NCI-H1105 treated with DMSO at 0.1 percent for 48 hours (cell line): ENCODE data around the gene SLC35F3.
A peak's percentile ranks its signal among the peaks of the same experiment; 100 is the strongest.
"Not testable (repeated sequence)": the region's sequence is repeated elsewhere in the genome, so short reads cannot be mapped to it uniquely, and the experiment has no call there.

Experiments
- DNase-seq: peaks from one replicate; lab custom pipeline; 2025; lab: John Stamatoyannopoulos, UW

The SLC35F3 gene

DNA sequence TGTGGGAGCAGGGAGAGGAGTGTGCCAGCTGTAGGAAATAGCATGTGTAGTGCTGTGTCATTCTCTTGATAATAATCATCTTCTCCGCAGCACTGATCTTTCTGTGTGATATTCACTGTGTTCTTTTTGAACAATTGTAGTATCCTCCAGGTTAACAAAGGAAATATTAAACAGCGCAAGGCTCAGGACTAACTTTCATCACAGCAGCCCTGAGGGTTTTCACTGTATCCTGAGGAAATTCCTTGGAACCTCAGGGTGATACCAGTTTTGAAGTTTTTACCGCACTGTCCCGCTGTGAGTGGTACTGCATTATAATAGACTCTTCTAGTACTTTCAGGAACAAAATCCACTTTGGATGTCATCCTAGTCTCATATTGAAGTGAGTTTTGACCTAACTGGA, 240.4 kb downstream of the SLC35F3 start:
- no peak for DNase-seq

DNA sequence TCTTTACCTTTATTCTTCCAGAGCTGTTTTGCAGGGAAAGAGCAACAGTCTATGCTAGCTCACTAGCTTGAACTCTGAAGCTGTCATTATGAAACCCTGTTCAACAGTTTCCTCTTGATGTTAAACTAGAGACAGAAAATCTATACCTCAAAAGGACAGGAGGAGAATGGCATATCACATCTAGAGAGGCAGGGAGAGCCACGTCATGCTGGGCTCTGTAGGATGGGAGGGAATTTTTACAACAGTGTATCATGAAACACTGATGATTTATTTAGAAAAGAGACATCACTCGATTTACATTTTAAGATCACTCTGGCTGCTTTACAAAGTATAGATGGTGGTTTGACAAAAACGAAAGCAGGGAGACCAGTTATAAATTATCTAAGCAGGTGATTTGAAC, 243.9 kb downstream of the SLC35F3 start:
- DNase-seq = no peak

DNA sequence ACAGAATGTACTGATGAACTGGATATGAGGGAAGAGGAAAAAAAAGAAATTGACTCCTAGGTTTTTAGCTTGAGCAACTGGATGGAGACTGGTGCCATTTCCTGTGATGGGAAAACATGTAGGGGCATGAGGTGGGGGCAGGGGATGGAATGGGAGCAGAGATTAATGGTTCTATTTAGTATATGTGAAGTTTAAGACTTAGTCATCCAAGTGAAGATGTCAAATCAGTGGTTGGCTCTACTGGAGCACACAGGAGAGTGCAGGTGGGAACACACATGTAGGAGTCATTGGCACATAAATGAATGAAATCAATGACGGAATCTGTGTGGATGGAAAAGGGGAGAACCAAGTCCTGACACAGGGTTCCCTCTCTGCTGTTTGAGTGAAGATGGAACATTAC, 244.3 kb downstream of the SLC35F3 start:
- DNase-seq = no peak

DNA sequence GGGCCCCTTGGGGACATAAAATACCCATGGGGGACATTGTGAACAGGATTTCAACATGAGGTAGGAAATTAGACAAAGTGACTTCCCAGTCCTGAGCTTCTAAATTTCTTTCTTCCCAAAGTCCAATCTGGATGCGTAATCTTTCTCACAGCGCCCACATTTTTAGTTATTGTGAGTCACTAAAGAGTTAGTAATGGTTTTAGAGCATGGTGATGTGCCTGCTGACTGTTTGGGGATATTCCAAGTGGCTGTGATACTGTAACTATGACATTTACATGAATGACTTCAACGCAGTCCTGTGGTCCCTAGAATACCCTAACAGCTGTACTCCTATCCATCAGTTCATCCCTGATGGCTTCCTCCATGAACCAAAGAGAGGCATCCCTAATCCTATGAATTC, 244.7 kb downstream of the SLC35F3 start:
- DNase-seq = no peak

DNA sequence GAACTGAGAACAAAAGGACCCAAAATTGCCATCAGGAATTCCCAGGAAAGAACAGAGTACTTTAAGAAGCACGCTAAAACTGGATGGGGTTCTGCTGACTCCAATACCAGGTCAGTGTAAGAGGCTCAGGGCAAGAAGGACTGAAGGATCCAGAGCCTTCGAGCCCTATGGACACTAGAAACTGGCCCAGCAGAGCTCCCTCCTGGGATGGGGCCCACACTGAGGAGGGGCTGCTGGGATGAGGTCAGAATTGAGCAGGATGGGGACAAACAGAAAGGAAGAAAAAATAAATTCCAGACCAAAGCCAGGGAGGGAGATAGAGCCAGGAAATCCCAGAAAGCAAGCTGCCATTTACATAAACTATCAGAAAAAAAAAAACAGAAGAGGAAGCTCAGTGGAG, 246.4 kb downstream of the SLC35F3 start:
- no peak for DNase-seq

DNA sequence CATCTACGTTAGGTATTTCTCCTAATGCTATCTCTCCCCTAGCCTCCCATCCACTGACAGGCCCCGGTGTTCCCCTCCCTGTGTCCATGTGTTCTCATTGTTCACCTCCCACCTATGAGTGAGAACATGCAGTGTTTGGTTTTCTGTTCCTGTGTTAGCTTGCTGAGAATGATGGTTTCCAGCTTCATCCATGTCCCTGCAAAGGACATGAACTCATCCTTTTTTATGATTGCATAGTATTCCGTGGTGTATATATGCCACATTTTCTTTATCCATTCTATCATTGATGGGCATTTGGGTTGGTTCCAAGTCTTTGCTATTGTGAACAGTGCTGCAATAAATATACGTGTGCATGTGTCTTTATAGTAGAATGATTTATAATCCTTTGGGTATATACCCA, 247.9 kb downstream of the SLC35F3 start:
- DNase-seq = not testable (repeated sequence)

DNA sequence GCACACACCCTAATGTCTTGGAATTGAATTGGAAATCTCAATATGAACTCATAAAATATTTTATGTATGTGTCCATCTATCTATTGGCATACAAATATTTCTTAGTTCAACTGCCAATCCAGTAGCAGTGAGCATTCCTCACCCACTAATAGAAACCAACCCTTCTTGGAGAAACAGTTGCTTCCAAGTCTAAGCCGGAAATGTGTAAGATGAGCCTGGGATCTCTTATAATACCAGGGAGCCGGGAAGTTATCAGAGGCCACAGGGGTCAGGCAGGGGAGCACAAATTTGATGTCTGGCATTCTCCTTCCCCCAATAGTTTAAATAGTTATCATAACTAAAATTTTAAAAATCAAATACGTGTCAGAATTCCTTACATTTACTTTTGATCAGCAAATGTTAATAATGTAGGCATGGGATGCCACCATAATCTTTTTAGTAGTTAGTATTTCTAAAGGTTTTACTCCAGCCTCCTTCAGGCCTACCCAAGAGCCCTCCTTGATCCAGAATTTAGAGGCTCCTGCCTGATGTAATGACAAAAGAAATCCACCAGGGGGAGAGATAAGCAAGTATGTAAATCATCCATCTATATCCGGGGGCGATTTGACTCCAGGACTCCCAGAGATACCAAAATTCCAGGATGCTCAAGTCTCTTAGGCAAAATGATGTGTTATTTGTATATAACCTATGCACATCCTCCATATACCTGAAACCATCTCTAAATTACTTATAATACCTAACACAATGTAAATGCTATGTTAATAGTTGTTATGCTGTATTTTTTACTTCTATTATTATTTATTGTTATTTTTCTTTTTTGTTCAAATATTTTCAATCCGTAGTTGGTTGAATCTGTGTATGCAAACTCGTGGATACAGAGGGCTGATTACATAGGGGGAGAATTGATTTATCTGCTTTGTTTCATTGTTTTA, 250.1 kb downstream of the SLC35F3 start:
- DNase-seq = peak; percentile 51

DNA sequence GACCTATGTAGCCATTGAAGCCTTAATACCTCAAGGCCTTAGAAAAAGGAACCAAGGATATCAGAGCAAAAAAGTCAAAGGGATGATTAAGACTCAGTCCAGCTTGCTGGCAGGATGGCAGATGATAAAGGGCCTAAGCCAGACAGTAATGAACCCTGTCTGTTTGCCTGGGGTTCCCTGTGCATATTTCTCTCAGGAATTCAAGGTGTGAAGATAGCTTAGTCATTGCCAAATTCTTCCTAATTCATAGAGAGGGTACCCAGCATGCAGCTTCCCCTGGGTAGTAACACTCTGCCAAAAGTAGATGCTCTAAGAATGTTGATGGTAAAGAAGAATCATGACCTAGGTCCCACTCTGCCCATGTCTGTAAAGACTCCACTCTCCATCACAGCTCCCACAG, 258.2 kb downstream of the SLC35F3 start:
- DNase-seq = no peak

DNA sequence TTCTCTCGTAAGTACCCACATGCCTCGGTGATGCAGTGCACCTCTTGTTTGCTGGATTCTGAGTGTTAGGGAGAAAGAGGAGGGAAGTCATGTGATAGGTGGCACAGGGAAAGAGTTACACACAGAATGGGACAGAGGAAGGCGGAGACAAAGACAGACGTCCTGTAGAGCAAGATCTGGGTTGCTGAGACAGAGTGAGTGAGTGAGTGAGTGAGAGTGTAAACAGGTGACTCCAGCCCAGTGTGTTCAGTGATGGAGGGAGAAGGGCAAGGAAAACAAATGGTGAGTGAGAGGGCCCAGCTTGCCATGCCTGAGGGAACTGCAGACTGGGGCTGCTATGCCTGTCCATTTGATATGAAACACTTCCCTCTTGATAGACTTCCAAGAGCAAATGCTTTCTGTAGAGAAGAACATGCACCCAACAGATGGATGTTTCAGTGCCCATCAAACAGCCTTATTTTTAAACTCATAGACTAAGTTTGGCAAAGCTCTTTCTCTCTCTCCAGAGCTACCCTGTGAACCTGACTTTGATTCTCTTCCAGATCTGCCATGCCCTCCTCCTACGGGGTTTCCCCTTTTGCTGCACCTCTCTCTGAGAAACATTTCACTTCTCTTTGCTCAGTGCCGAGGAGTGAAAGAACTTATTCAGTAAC, 258.9 kb downstream of the SLC35F3 start:
- DNase-seq = no peak

DNA sequence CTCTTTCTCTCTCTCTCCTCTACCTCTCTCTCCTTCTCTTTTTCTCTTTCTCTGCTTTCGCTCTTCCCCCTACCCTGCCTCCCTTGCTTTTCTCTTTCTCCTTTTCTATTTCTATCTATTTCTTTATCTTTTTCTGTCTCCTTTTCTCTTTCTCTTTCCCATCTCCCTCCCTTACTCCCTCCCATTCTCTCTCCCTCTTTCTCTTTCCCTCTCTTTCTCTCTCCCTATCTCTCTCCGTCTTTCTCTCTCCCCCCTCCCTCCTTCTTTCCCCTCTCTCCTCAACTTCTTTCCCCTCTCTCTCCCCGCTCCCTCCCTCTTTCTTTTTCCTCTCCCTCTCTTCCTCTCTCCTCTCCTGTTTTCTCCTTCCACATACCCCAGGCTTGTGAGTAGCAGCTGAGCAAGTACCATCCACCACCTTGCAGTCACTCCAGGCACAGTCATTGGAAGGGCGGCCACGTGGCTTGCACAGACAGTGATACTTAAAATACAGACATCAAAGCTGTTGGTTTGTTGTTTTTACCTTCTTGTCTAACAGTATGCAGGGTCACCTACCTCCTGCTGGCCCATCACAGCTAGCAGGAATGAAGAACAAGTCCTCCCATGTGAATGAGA, 259.7 kb downstream of the SLC35F3 start:
- no peak for DNase-seq

DNA sequence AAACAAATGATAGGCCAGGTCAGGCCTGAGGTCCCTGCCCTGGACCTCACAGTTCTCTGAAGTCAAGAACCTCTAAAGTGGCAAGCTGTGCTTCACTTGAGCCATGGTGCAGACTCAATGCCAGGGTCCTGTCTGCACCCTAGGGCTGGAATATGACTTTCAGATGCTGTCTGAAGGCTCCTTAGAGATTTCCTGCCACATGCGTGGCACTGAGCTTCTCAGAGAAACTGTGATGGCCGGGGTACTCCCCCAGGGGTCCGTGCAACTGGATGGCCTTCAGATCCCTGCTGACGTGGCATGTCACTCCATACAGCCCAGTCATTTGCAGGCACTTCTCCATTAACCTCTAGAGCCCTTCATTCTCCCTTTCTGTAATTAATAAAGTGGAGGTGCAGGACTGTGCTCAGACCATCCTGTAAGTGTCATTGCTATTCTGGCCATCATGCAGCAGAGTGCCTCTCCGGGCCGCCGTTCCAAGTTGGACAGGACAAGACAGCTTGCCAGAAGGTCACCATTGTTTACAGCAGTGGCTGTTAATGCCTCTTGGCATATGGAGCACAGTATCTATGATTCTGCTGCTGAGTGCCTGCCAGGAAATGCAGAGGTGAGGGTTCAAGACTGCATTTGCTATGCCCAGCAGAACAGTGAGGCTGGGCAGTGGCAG, 263.7 kb downstream of the SLC35F3 start:
- no peak for DNase-seq

DNA sequence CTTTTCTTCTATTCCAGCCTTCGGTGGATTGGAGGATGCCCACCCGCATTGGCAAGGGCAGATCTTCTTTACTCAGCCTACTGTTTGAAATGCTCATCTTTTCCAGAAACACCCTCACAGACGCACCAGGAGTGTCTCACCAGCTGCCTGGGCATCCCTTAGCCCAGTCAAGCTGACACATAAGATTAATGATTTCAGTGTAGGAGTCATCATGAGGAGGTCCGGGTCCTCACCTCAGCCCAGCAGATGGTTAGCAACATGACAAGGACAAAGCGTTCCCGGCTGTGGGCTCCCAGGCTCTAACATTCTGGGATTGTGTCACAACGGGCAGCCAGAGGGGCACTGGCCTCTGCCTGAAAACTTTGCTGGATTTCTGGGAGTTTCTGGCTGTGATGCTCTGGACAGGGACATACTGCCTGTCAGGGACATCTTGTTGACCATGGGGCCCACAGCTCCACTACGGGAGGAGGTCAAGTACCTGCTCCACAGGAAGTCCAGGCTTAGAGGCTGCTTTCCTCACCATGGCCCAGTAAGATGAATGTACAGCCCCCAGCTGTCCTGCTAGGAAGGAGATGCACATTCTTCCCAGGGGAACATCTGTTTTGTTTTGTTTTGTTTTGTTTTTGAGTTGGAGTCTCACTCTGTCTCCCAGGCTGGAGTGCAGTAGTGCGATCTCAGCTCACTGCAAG, 264.8 kb downstream of the SLC35F3 start:
- DNase-seq = no peak

DNA sequence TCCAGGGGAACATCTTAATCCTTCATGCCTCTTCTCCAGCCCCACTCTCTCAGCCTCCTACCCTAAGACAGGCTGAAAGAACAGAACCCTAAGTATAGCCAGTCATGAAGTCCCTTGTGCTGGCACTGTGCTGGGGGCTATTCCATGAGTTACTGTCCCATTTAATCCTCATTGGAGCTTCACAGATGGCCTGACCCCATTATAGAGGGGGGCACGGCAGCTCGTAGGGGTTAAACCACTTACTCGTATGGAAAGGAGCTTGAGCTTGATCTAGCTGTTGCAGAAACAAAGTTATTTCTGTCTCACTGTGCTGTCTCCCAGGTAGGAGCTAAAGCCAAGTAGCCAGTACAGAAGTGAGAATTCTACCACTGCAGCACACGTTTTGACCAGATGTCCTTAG, 265.6 kb downstream of the SLC35F3 start:
- no peak for DNase-seq

DNA sequence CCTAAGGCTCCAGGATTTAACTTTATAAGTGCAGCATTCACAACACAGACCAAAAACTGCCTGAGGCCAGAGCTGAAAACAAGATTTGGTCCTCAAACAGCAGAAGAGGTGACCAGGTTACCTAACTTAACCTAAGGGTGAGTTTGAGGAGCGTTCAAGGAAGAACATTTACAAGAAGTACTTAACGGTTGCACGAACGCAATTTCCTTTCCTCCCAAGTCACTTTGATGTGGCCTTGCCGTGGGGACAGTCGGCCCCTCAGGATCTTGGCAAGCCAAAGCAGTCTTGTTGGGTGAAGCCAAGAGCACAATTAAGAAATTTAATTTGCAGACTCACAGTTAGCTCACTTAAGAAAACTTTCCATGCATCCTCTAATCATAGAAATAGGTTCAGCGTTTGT, 266.1 kb downstream of the SLC35F3 start:
- no peak for DNase-seq

DNA sequence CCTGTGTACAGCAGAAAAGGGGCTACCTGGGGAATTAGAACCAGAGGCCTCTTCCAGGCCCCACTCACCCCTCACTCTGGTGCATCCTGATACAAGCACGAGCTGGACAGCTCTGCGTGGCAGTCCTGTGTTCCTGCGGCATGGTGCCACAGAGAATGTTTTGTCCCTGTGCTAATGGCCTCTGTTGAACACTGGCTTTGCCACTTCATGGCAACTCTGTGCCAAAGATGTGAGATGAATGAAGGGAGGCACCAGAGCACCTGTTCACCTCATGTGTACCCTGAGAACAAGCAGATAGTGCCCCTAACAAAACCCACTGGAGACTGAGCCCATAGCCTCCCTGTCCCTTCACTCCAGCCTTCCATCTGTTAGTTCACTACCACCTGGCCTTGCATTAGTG, 269.5 kb downstream of the SLC35F3 start:
- no peak for DNase-seq

DNA sequence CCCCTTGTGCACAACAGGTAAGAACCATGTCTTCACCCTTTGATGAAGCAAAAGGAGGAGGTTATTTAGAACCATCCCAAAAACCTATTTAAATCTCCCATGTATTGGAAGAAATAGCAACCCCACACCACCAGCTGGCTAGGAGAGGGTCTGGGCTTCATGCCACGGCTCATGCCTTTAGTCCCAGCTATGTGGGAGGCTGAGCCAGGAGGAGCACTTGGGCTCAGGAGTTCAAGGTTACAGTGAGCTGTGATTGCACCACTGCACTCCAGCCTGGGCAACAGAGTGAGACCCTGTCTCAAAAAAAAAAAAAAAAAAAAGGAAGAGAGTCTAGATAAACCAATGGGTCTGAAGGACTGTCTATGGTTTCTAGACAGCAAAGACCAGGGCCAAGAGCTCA, 270.9 kb downstream of the SLC35F3 start:
- no peak for DNase-seq

DNA sequence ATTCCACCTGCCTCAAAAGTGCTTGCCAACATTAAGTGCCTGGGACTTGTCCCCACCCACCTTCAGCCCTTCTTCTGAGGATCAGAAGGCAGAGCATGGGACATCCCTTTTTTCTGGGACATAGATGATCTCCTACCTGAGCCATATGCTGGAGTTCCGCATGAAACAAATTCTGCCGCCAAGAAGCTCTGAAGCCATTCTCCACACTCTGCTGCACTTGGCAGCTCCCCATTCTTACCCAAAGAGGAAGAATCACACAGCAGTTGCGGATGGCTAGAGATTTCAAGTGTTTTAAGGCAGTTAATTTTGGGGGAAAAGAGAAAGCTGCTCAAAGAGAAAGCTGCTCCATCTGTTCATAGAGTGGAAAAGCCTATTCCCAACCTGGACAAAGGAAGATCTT, 271.5 kb downstream of the SLC35F3 start:
- DNase-seq = no peak

DNA sequence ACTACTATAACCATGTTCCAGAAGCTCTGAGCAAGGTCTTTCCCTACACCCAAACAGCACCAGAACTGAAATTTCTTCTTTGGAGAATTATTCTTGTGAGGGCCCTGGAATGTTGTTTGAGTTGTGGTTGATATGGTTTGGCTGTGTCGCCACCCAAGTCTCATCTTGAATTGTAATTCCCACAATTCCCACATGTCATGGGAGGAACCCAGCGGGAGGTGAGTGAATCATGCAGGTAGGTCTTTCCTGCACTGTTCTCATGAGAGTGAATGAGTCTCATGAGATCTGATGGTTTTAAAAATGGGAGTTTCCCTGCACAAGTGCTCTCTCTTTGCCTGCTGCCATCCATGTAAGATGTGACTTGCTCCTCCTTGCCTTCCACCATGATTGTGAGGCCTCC, 272.4 kb downstream of the SLC35F3 start:
- not testable (repeated sequence) for DNase-seq

DNA sequence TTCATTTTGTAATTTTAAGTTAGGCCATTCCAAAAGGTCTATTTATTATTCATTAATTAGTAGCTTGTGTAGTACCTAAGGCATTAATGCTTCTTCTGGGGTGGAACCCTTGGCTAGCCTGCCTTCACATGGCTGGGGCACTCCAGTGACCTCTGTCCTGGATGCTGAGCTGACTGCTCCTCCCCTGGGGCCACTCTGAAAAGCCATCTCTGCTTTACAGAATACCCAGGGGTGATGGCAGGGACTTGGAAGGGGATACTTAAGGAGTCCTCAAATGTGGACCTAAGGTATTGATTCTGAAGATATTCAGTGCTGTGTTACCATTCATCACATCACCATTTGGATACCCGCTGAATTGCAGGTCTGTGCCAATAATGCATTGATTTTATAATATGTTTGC, 281.0 kb downstream of the SLC35F3 start:
- DNase-seq = no peak

DNA sequence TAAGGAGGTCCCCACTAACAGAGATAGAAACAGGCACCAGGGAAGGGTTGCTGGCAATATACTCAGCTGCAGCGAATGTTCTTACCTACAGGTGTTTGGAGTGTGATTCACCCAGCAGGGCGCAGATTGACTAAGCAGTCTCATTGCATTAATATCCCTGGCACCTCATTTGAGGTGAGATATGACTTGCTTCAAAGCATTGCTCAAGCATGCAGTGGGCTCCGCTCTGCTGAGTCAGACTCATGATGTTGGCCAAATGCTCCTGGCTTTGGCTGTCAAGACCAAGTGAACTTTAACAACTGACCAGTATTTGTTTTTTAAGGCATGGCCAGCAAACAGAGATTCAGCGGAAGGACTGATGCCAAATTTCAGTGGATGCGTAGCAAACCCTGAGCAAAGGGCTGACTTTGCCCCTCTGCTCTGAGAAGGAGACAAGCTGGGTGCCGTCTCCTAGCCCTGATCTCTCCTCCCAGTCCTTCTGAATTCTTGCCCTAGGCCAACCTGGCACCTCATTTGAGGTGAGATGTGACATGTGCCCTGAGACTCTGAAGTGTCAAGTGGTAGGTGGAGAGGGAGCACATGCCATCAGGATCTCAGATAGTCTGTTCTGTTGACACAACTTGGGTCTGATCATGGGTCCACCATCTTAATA, 281.7 kb downstream of the SLC35F3 start:
- DNase-seq = no peak

DNA sequence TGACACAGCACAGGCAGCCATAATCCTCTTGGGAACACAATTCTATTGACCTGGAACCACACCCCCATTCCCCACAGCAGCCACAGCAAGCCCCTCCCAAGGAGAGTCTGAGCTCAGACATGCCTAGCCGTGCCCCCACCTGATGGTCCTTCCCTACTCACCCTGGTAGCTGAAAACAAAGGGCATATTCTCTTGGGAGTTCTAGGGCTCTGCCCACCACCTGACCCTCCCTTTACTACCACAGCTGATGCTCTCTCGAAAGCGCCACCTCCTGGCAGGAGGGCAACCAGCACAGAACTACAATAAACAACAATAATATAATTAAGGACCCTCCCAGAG, 283.9 kb downstream of the SLC35F3 start:
- DNase-seq = no peak

DNA sequence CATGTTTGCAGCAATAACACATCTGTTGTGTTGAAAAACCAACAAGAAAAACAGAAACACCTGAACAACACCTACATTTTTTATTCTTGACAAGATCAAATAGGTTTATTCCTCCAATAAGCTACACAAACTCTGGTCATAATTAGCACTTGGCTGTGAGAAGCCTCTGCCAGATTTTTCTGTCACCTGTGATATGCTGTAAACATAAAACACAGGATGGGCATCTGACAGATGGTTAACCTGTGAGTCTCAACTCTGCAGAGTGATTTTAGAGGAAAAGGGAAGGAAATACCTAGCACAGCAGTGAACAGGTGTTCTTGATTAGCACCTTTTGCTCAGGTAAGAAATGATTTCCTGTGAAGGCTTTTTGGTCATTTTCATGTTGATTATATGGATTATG, 293.4 kb downstream of the SLC35F3 start:
- no peak for DNase-seq
